Sigmoid colon (tissue), 7 donors: ENCODE measurements around the gene PSMD10. TPM values are rescaled to one million over a fixed set of nuclear protein-coding genes. Genes with fewer than 3 reads are reported as not detected.

Source experiments
- DNase-seq: peaks from one replicate; pipeline ENCODE4 v3.0.0-alpha.2; 2019
- H3K27ac ChIP-seq, 4 donors: fragments of 200-600 bp; sonication (generic); one replicate each; pipeline ENCODE4 v1.5.1; 2016 to 2019; ENCODE audit warnings: mild to moderate bottlenecking in 1 of 4
- H3K27me3 ChIP-seq, 3 donors: fragments of 200-600 bp; sonication (generic); one replicate each; pipeline ENCODE4 v1.5.1; 2019; ENCODE audit warnings: mild to moderate bottlenecking in 1 of 3
- H3K36me3 ChIP-seq, 4 donors: fragments of 200-600 bp; sonication (generic); one replicate each; pipeline ENCODE4 v1.5.1; 2016 to 2019
- H3K4me1 ChIP-seq, 4 donors: fragments of 200-600 bp; sonication (generic); one replicate each; pipeline ENCODE4 v1.5.1; 2017 to 2019
- H3K4me3 ChIP-seq, 4 donors: fragments of 200-600 bp; sonication (generic); one replicate each; pipeline ENCODE4 v1.5.1; 2017 to 2019; ENCODE audit warnings: mild to moderate bottlenecking in 2 of 4, moderate library complexity in 1 of 4
- H3K9me3 ChIP-seq, 4 donors: fragments of 200-600 bp in 3 of 4; sonication (generic) in 3 of 4; one replicate each; pipeline versions ENCODE4 v1.5.1 to v1.6.1; 2013 to 2019
- EP300 ChIP-seq, 4 donors: sonication (generic); formaldehyde crosslinking; IDR thresholded peaks; one replicate each; pipeline ENCODE4 v1.6.1; 2017; ENCODE audit warnings: antibody characterized with exemption in 4 of 4
- POLR2A ChIP-seq, 2 donors: fragments of 450-650 bp; IDR thresholded peaks; one replicate each; pipeline ENCODE4 v1.6.1; 2016; ENCODE audit warnings: antibody characterized with exemption in 2 of 2, mild to moderate bottlenecking in 2 of 2, moderate library complexity in 2 of 2
- POLR2AphosphoS5 ChIP-seq, 4 donors: sonication (generic); formaldehyde crosslinking; IDR thresholded peaks; one replicate each; pipeline ENCODE4 v1.6.1; 2017; ENCODE audit warnings: antibody characterized with exemption in 4 of 4
- WGBS, 2 donors: extraction: QIAGEN DNeasy Blood & Tissue Kit; methylation state at CpG; one replicate each; pipeline ENCODE4 v1.1.7; 2013; 5-methylcytosine and 5-hydroxymethylcytosine counted together
- intact Hi-C: fragments of 100-400 bp; cut with DNase I; formaldehyde crosslinking; loops from one replicate; pipeline ENCODE4 v1.15.1; 2023
- polyA plus RNA-seq, 3 donors: library from polyadenylated mRNA; stranded (reverse); fragments of 200-250 nt; gene quantifications; one replicate each; pipeline ENCODE4 v1.2.3, GENCODE V29; 2013
- total RNA-seq, 4 donors: library from RNA; depleted of rRNA; stranded (reverse); fragments of >200 nt; gene quantifications; one replicate each; pipeline ENCODE4 v1.1.0, GENCODE V29; 2016
- TF ChIP-seq, protein P1 (sequence below), 4 experiments: fragments of 450-650 bp in 3 of 4; fragments of 200-600 bp in 1 of 4; IDR thresholded peaks; one replicate each; pipeline ENCODE4 v1.5.1; 2016 to 2019; ENCODE audit warnings: antibody characterized with exemption in 4 of 4, mild to moderate bottlenecking in 3 of 4, moderate library complexity in 2 of 4
- donor health status: healthy with polysubstance abuse.
- donor health status: Bipolar disorder and iron deficiency.
- donor health status: healthy.

PSMD10 gene
- total and polyA plus RNA-seq, 7 donors = 21.6 to 69.1 (median 39.0) TPM

DNA sequence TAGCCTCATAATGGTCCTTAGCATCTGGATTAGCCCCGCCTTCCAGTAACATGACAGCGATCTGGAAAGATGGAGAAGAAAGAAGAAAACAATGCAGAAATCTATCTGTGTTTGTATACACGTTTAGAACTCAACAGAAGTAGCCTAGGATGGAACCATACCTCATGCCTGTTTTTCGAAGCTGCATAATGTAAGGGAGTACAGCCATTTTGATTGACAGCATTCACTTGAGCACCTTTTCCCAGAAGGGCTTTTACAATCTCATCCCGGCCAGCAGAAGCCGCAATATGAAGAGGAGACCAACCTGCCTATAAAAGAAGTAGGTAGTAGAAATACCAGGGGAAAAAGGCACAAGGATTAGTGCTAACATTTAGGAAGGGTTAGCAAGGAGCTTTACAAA lies 3.5 kb downstream of the PSMD10 start:
- Histone ChIP-seq H3K4me3 (no peak overlapping the region), H3K4me1 (peaks cover 0 to 16% (median 6%) of the 10 kb centered on the region in 4 donors), H3K27me3 (no peaks in the 10 kb centered on the region), H3K36me3 (peaks cover 0 to 35% (median 3%) of the 10 kb centered on the region in 4 donors), H3K9me3 (no peaks in the 10 kb centered on the region), H3K27ac (no peak overlapping the region)
- TF ChIP-seq POLR2AphosphoS5 (IDR thresholded peaks at IDR 0.05) = no peak
- TF ChIP-seq EP300 (IDR thresholded peaks at IDR 0.05) = no peak
- TF ChIP-seq, protein P1, sequence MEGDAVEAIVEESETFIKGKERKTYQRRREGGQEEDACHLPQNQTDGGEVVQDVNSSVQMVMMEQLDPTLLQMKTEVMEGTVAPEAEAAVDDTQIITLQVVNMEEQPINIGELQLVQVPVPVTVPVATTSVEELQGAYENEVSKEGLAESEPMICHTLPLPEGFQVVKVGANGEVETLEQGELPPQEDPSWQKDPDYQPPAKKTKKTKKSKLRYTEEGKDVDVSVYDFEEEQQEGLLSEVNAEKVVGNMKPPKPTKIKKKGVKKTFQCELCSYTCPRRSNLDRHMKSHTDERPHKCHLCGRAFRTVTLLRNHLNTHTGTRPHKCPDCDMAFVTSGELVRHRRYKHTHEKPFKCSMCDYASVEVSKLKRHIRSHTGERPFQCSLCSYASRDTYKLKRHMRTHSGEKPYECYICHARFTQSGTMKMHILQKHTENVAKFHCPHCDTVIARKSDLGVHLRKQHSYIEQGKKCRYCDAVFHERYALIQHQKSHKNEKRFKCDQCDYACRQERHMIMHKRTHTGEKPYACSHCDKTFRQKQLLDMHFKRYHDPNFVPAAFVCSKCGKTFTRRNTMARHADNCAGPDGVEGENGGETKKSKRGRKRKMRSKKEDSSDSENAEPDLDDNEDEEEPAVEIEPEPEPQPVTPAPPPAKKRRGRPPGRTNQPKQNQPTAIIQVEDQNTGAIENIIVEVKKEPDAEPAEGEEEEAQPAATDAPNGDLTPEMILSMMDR (IDR thresholded peaks at IDR 0.05) = no peak
- TF ChIP-seq POLR2A (IDR thresholded peaks at IDR 0.05) = no peak
- 94 to 95% methylated on average over 6 of the region's 6 CpGs for WGBS, 2 donors
- intact Hi-C loops = no loop called here
- DNase-seq = no peak

DNA sequence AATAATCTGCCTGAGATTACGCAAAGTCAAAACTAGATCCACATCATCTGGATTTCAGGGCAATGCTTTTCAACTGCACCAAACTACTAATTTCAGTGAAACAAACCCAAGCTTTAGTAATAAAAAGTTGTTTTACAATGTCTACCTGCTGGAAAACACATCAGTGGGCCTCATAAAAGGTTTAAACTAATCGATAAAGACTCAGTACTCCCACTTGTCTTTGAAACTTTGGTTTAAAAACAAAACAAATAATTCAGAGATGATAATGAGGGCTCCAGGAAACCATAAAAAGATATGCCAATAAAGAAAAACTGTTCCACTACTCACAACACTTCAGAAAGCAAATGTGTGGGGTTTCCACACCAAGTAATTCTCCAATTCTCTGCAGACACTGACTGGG lies 10.2 kb downstream of the PSMD10 start:
- H3K36me3 ChIP-seq = peaks cover 0 to 16% (median 0%) of the 10 kb centered on the region in 4 donors
- intact Hi-C loops = no loop called here
- TF ChIP-seq, protein P1 (IDR thresholded peaks at IDR 0.05) = no peak
- TF ChIP-seq EP300 (IDR thresholded peaks at IDR 0.05) (no peak), POLR2AphosphoS5 (IDR thresholded peaks at IDR 0.05) (no peak), POLR2A (IDR thresholded peaks at IDR 0.05) (no peak)
- DNase-seq = no peak
- H3K27ac ChIP-seq = no peak overlapping the region
- H3K4me1 ChIP-seq = no peaks in the 10 kb centered on the region
- no peaks in the 10 kb centered on the region for H3K9me3 ChIP-seq
- 65 to 91% methylated on average over 2 of the region's 2 CpGs for WGBS, 2 donors
- no peaks in the 10 kb centered on the region for H3K27me3 ChIP-seq
- H3K4me3 ChIP-seq = no peak overlapping the region

GRCh38 chrX:108072746-108073145 lies 18.6 kb downstream of the PSMD10 start:
- no peaks in the 10 kb centered on the region for H3K4me1 ChIP-seq
- no peak overlapping the region for H3K27ac ChIP-seq
- no peaks in the 10 kb centered on the region for H3K9me3 ChIP-seq
- DNase-seq = no peak
- no peak for TF ChIP-seq POLR2AphosphoS5 (IDR thresholded peaks at IDR 0.05)
- no peak for TF ChIP-seq POLR2A (IDR thresholded peaks at IDR 0.05)
- no peak for TF ChIP-seq EP300 (IDR thresholded peaks at IDR 0.05)
- TF ChIP-seq, protein P1 (IDR thresholded peaks at IDR 0.05) = no peak
- H3K4me3 ChIP-seq = no peak overlapping the region
- WGBS, 2 donors = 86 to 89% methylated on average over 5 of the region's 5 CpGs
- no peaks in the 10 kb centered on the region for H3K36me3 ChIP-seq
- intact Hi-C loops = no loop called here
- no peaks in the 10 kb centered on the region for H3K27me3 ChIP-seq

- H3K27me3 ChIP-seq = no peaks in the 10 kb centered on the region
- 84 to 93% methylated on average over 1 of the region's 1 CpG for WGBS, 2 donors
- no peak for DNase-seq
- TF ChIP-seq POLR2A (IDR thresholded peaks at IDR 0.05) = no peak
- no peak for TF ChIP-seq POLR2AphosphoS5 (IDR thresholded peaks at IDR 0.05)
- no peak for TF ChIP-seq EP300 (IDR thresholded peaks at IDR 0.05)
- TF ChIP-seq, protein P1 (IDR thresholded peaks at IDR 0.05) = no peak
- H3K36me3 ChIP-seq = no peaks in the 10 kb centered on the region
- H3K4me3 ChIP-seq = no peak overlapping the region
- H3K27ac ChIP-seq = no peak overlapping the region
- H3K9me3 ChIP-seq = no peaks in the 10 kb centered on the region
- H3K4me1 ChIP-seq = no peaks in the 10 kb centered on the region
- intact Hi-C loops = no loop called here
Observed at GRCh38 chrX:108071578-108071977, 19.8 kb downstream of the PSMD10 start.

DNA sequence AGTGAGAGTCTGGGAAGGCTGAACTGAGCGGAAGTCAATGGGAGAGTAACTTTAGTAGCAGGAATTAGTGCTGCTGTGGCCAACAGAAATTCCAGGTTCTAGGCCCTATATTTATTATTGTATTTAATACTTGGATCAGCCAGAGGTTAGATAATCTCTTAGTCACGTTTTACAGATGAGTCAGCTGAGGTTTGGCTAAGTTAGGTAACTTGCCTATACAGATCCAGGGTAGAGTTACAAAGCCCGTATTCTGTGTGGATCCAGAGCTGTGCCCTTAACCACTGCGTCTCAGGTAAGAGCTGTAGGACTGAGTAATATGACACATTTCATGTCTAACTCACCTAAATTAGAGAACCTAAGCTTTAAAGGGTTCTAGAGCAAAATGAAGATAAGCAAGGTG lies 20.5 kb downstream of the PSMD10 start:
- H3K4me1 ChIP-seq = no peaks in the 10 kb centered on the region
- 53 to 85% methylated on average over 4 of the region's 4 CpGs for WGBS, 2 donors
- no peak overlapping the region for H3K4me3 ChIP-seq
- DNase-seq = no peak
- intact Hi-C loops = no loop called here
- no peak overlapping the region for H3K27ac ChIP-seq
- no peak for TF ChIP-seq EP300 (IDR thresholded peaks at IDR 0.05)
- TF ChIP-seq, protein P1 (IDR thresholded peaks at IDR 0.05) = no peak
- TF ChIP-seq POLR2A (IDR thresholded peaks at IDR 0.05) = no peak
- TF ChIP-seq POLR2AphosphoS5 (IDR thresholded peaks at IDR 0.05) = no peak
- no peaks in the 10 kb centered on the region for H3K27me3 ChIP-seq
- H3K36me3 ChIP-seq = no peaks in the 10 kb centered on the region
- no peaks in the 10 kb centered on the region for H3K9me3 ChIP-seq
